CD14-positive monocyte (primary cell): Measurements from ENCODE around the gene PHOX2B. TPM values are rescaled to one million over a fixed set of nuclear protein-coding genes. Genes with fewer than 3 reads are reported as not detected.

ENCODE experiments used
- DNase-seq, 3 donors: peaks; one replicate each; pipeline ENCODE4 v3.0.0-alpha.2; 2011 to 2022
- H2AFZ ChIP-seq: 2 replicates; pipeline ENCODE4 v1.6.0; 2012; ENCODE audit warnings: mild to moderate bottlenecking, low read depth, low read length, inconsistent platforms; ENCODE audit not compliant: insufficient read depth, poor library complexity, severe bottlenecking
- H3K27ac ChIP-seq, 2 donors: 1 replicate in 1 of 2; 2 replicates in 1 of 2; pipeline ENCODE4 v1.5.1; 2012 to 2013; ENCODE audit warnings: low read length in 2 of 2, control low read depth in 1 of 2, inconsistent platforms in 1 of 2, low read depth in 1 of 2, mild to moderate bottlenecking in 1 of 2
- H3K27me3 ChIP-seq, 2 donors: one replicate each; pipeline versions ENCODE4 v1.6.0 to v1.6.1; 2011 to 2013; ENCODE audit warnings: low read length in 2 of 2; ENCODE audit not compliant: control insufficient read depth in 2 of 2, insufficient read depth in 2 of 2
- H3K36me3 ChIP-seq, 2 donors: replicated peaks in 1 of 2; 1 replicate in 1 of 2; 2 replicates in 1 of 2; pipeline versions ENCODE4 v1.5.1 to v1.6.1; 2012 to 2013; ENCODE audit warnings: low read length in 2 of 2, control low read depth in 1 of 2, inconsistent platforms in 1 of 2, mild to moderate bottlenecking in 1 of 2; ENCODE audit not compliant: insufficient read depth in 2 of 2, control insufficient read depth in 1 of 2
- H3K4me1 ChIP-seq, 2 donors: 1 replicate in 1 of 2; 2 replicates in 1 of 2; pipeline versions ENCODE4 v1.5.1 to v1.6.1; 2012 to 2013; ENCODE audit warnings: low read length in 2 of 2, control low read depth in 1 of 2, inconsistent platforms in 1 of 2, mild to moderate bottlenecking in 1 of 2, moderate library complexity in 1 of 2; ENCODE audit not compliant: insufficient read depth in 2 of 2, control insufficient read depth in 1 of 2
- H3K4me2 ChIP-seq: replicated peaks from 2 replicates; pipeline ENCODE3; 2012; ENCODE audit warnings: low read length, moderate library complexity, mild to moderate bottlenecking; ENCODE audit not compliant: poor library complexity, severe bottlenecking; ENCODE audit errors: extremely low read depth
- H3K4me3 ChIP-seq, 3 experiments: fragments of 200-600 bp in 1 of 3; sonication (generic) in 1 of 3; replicated peaks in 1 of 3; 1 replicate in 2 of 3; 2 replicates in 1 of 3; pipeline ENCODE4 v1.5.1; 2011 to 2013; ENCODE audit warnings: low read length in 3 of 3, mild to moderate bottlenecking in 3 of 3, control low read depth in 2 of 3, low read depth in 2 of 3, inconsistent platforms in 1 of 3, moderate library complexity in 1 of 3
- H3K79me2 ChIP-seq: 2 replicates; pipeline ENCODE4 v1.6.0; 2012; ENCODE audit warnings: mild to moderate bottlenecking, control low read depth, inconsistent platforms, low read length, moderate library complexity; ENCODE audit not compliant: insufficient read depth
- H3K9ac ChIP-seq: 2 replicates; pipeline ENCODE4 v1.6.0; 2017; ENCODE audit warnings: low read length, mild to moderate bottlenecking; ENCODE audit not compliant: insufficient read depth, poor library complexity, severe bottlenecking
- H3K9me3 ChIP-seq, 2 donors: replicated peaks in 1 of 2; 1 replicate in 1 of 2; 2 replicates in 1 of 2; pipeline versions ENCODE4 v1.5.1 to v1.6.1; 2012 to 2013; ENCODE audit warnings: low read length in 2 of 2, control low read depth in 1 of 2; ENCODE audit not compliant: control insufficient read depth in 1 of 2, insufficient read depth in 1 of 2
- H4K20me1 ChIP-seq: 2 replicates; pipeline ENCODE4 v1.6.0; 2012; ENCODE audit warnings: mild to moderate bottlenecking, low read length, control low read depth, moderate library complexity; ENCODE audit not compliant: insufficient read depth
- H3K27ac Mint-ChIP-seq, 7 donors: one replicate each; pipeline ENCODE4 v1.8.0; 2020; ENCODE audit warnings: mild to moderate bottlenecking in 7 of 7, mixed read lengths in 7 of 7, moderate library complexity in 6 of 7, inconsistent platforms in 2 of 7
- H3K27me3 Mint-ChIP-seq, 3 donors: one replicate each; pipeline ENCODE4 v1.8.0; 2021 to 2022; ENCODE audit warnings: low read depth in 3 of 3, mild to moderate bottlenecking in 3 of 3, mixed read lengths in 3 of 3, moderate library complexity in 3 of 3, inconsistent platforms in 1 of 3
- H3K36me3 Mint-ChIP-seq, 2 donors: one replicate each; pipeline ENCODE4 v1.8.0; 2020; ENCODE audit warnings: mixed read lengths in 2 of 2, inconsistent platforms in 1 of 2, mild to moderate bottlenecking in 1 of 2
- H3K4me1 Mint-ChIP-seq: one replicate; pipeline ENCODE4 v1.8.0; 2020; ENCODE audit warnings: mild to moderate bottlenecking, mixed read lengths
- H3K4me3 Mint-ChIP-seq, 2 donors: one replicate each; pipeline ENCODE4 v1.8.0; 2020; ENCODE audit warnings: mild to moderate bottlenecking in 2 of 2, mixed read lengths in 2 of 2, moderate library complexity in 1 of 2
- H3K9me3 Mint-ChIP-seq, 7 donors: one replicate each; pipeline ENCODE4 v1.8.0; 2020 to 2022; ENCODE audit warnings: mixed read lengths in 7 of 7, mild to moderate bottlenecking in 6 of 7, moderate library complexity in 6 of 7, inconsistent platforms in 2 of 7
- whole genome bisulfite sequencing: methylation state at CpG from one replicate; pipeline ENCODE4 v1.1.5; 2013; ENCODE audit warnings: missing lambda C conversion rate; ENCODE audit not compliant: insufficient coverage; 5-methylcytosine and 5-hydroxymethylcytosine counted together
- intact Hi-C, 2 donors: fragments of 100-400 bp; cut with micrococcal nuclease; formaldehyde crosslinking; loops; one replicate each; pipeline versions ENCODE4 v1.15.0 to v1.15.1; 2023
- polyA plus RNA-seq, 3 donors: library from polyadenylated mRNA; depleted of rRNA in 1 of 3; unstranded in 2 of 3; stranded (reverse) in 1 of 3; fragments of 300-500 nt in 2 of 3; fragments of >200 nt in 1 of 3; fragmentation: Illumina TruSeq in 2 of 3; gene quantifications; 1 replicate in 2 of 3; 2 replicates in 1 of 3; pipeline ENCODE4 v1.2.3, GENCODE V29; 2012 to 2021
- TF ChIP-seq, protein P1 (sequence below): fragments of 200-600 bp; IDR thresholded peaks from one replicate; pipeline ENCODE4 v1.8.0; 2022; ENCODE audit warnings: antibody characterized with exemption, mild to moderate bottlenecking

Gene PHOX2B
- polyA plus RNA-seq, 3 donors: not detected

DNA sequence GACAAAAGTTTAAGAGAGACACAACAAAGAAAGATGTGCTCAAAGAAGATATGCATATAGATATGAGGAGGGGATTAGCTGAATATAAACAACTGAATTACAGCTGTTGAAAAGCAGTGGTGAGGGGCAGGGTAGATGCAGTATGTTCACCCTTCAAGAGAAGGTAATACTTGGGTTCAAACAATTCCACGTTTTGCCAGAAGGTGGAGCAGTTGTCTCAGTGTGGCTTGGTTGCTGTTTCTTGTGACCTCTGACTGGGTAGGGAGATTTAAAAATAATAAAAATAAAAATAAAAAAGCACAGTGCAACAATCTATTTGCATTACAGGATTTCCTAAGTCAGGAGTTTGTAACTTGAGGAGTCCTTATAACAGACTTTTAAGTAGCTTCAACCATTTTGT, 23.3 kb downstream of the PHOX2B start:
- Mint-ChIP-seq H3K36me3 (no peaks in the 10 kb centered on the region), H3K4me3 (no peak overlapping the region), H3K9me3 (peaks cover 5 to 19% (median 14%) of the 10 kb centered on the region in 7 donors), H3K4me1 (no peaks in the 10 kb centered on the region), H3K27me3 (peaks cover 6 to 12% (median 8%) of the 10 kb centered on the region in 3 donors), H3K27ac (no peak overlapping the region)
- no peak for DNase-seq
- Histone ChIP-seq H3K4me1 (no peaks in the 10 kb centered on the region), H2AFZ (no peak overlapping the region), H4K20me1 (no peaks in the 10 kb centered on the region), H3K27me3 (peaks cover 2 to 10% of the 10 kb centered on the region in 2 donors), H3K4me3 (no peak overlapping the region), H3K79me2 (no peaks in the 10 kb centered on the region), H3K9ac (no peak overlapping the region), H3K36me3 (no peaks in the 10 kb centered on the region), H3K27ac (no peak overlapping the region), H3K9me3 (peaks cover 0 to 16% of the 10 kb centered on the region in 2 donors), H3K4me2 (no peak overlapping the region)
- no CpG with 5 or more reads among the region's 1 CpG for WGBS
- intact Hi-C loops: no loop called here
- TF ChIP-seq, protein P1, sequence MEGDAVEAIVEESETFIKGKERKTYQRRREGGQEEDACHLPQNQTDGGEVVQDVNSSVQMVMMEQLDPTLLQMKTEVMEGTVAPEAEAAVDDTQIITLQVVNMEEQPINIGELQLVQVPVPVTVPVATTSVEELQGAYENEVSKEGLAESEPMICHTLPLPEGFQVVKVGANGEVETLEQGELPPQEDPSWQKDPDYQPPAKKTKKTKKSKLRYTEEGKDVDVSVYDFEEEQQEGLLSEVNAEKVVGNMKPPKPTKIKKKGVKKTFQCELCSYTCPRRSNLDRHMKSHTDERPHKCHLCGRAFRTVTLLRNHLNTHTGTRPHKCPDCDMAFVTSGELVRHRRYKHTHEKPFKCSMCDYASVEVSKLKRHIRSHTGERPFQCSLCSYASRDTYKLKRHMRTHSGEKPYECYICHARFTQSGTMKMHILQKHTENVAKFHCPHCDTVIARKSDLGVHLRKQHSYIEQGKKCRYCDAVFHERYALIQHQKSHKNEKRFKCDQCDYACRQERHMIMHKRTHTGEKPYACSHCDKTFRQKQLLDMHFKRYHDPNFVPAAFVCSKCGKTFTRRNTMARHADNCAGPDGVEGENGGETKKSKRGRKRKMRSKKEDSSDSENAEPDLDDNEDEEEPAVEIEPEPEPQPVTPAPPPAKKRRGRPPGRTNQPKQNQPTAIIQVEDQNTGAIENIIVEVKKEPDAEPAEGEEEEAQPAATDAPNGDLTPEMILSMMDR: no peak

DNA sequence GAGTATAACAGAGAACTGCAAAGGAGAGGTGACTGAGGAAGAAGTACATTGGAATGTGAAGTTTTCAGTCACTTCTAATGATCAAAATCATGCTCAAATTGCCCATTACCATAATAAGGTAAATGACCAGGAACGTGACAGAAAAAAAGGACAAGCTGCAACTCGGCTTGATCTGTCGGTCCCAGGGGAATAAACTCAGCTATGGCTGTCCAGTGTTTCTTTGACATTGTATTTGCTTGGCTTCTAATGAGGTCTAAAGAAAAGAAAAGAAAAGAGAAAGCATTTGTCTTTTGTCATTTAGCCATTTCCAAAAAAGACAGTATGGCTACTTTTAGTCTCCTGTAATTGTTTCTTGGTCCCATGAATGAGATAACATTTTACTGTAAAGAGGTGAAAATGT, 25.2 kb downstream of the PHOX2B start:
- H3K27ac ChIP-seq: no peak overlapping the region
- Mint-ChIP-seq H3K27ac (no peak overlapping the region), H3K27me3 (peaks cover 5 to 11% (median 6%) of the 10 kb centered on the region in 3 donors), H3K4me3 (no peak overlapping the region), H3K36me3 (no peaks in the 10 kb centered on the region), H3K9me3 (peaks cover 5 to 22% (median 13%) of the 10 kb centered on the region in 7 donors), H3K4me1 (no peaks in the 10 kb centered on the region)
- WGBS: 96% methylated on average over 3 of the region's 3 CpGs
- peaks cover 0 to 8% of the 10 kb centered on the region in 2 donors for H3K27me3 ChIP-seq
- H3K4me2 ChIP-seq: no peak overlapping the region
- no peak for DNase-seq
- H3K9ac ChIP-seq: no peak overlapping the region
- TF ChIP-seq, protein P1: no peak
- no peaks in the 10 kb centered on the region for H3K4me1 ChIP-seq
- peaks cover 0 to 16% of the 10 kb centered on the region in 2 donors for H3K9me3 ChIP-seq
- no peak overlapping the region for H3K4me3 ChIP-seq
- intact Hi-C loops: no loop called here
- H2AFZ ChIP-seq: no peak overlapping the region
- no peaks in the 10 kb centered on the region for H3K36me3 ChIP-seq
- no peaks in the 10 kb centered on the region for H3K79me2 ChIP-seq
- no peaks in the 10 kb centered on the region for H4K20me1 ChIP-seq
